Colonic mucosa (tissue), 4 donors: ENCODE data around the gene USP7. TPM values are rescaled to one million over a fixed set of nuclear protein-coding genes. Genes with fewer than 3 reads are reported as not detected.

Experiments used
- DNase-seq: peaks from one replicate; pipeline ENCODE4 v3.0.0-alpha.2; 2020
- H3K27ac ChIP-seq: fragments of 200-600 bp; one replicate; pipeline ENCODE4 v1.8.0; 2021
- H3K27me3 ChIP-seq: fragments of 200-600 bp; one replicate; pipeline ENCODE4 v1.8.0; 2021
- H3K36me3 ChIP-seq: fragments of 200-600 bp; one replicate; pipeline ENCODE4 v1.8.0; 2021
- H3K4me1 ChIP-seq: fragments of 200-600 bp; one replicate; pipeline ENCODE4 v1.8.0; 2021; ENCODE audit warnings: mild to moderate bottlenecking
- H3K4me3 ChIP-seq: fragments of 200-600 bp; one replicate; pipeline ENCODE4 v1.8.0; 2021
- H3K9ac ChIP-seq, 2 donors: one replicate each; pipeline ENCODE4 v1.7.0; 2013; ENCODE audit warnings: control low read depth in 2 of 2, low read depth in 2 of 2, low read length in 2 of 2
- H3K9me3 ChIP-seq: fragments of 200-600 bp; one replicate; pipeline ENCODE4 v1.8.0; 2021
- CTCF ChIP-seq: fragments of 200-600 bp; IDR thresholded peaks from one replicate; pipeline ENCODE4 v1.8.0; 2022; ENCODE audit warnings: antibody characterized with exemption, mild to moderate bottlenecking
- intact Hi-C: fragments of 100-400 bp; cut with DNase I; formaldehyde crosslinking; loops from one replicate; pipeline ENCODE4 v1.14.1; 2022
- total RNA-seq, 2 donors: library from RNA; stranded (reverse); fragmentation: NEBNext Ultra II Directional in 1 of 2; extraction: Animal tissue kit (Norgen Biotek cat#: 25700) in 1 of 2; gene quantifications; one replicate each; pipeline ENCODE4 v1.2.1, GENCODE V29; 2021
- donor health status: healthy.
- donor health status: DM: no; HTN: no; CAD: no.
- donor health status: DM: no; HTN: no; CAD: no.

The USP7 gene
- total RNA-seq, 2 donors from 2014 or later = 147 to 176 TPM

- H3K4me3 ChIP-seq = no peak overlapping the region
- intact Hi-C loops = no loop called here
- H3K9ac ChIP-seq = no peak overlapping the region
- H3K9me3 ChIP-seq = no peaks in the 10 kb centered on the region
- H3K27ac ChIP-seq = no peak overlapping the region
- TF ChIP-seq CTCF = no peak
- DNase-seq = no peak
- H3K4me1 ChIP-seq = peaks cover 7% of the 10 kb centered on the region
- H3K27me3 ChIP-seq = no peaks in the 10 kb centered on the region
- peaks cover 23% of the 10 kb centered on the region for H3K36me3 ChIP-seq
Observed at GRCh38 chr16:8908810-8909468, 54.8 kb downstream of the USP7 start.

DNA sequence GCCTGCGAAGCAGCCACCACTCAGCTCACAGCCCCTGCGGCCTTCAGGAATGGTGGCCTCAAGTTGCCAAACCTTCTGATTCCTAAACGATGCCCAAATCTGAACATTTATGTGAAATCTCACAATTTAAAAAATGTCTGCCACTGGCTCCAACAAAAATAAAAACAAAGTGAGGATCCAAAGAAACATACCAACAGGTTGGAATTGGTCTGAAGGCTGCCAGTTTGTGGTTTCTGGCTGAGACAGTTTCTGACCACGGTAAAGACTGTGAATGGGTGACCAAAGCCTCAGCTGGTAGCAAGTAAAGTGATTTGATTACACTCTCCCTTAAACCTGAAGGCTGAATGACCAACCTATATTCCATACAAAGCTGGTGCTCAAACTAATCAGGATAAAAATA is 56.6 kb downstream of the USP7 start:
- no peak for TF ChIP-seq CTCF
- DNase-seq = no peak
- intact Hi-C loops = no loop called here
- Histone ChIP-seq H3K9ac (no peak overlapping the region), H3K9me3 (no peaks in the 10 kb centered on the region), H3K36me3 (peaks cover 35% of the 10 kb centered on the region), H3K4me1 (peaks cover 7% of the 10 kb centered on the region), H3K27ac (no peak overlapping the region), H3K4me3 (no peak overlapping the region), H3K27me3 (no peaks in the 10 kb centered on the region)

DNA sequence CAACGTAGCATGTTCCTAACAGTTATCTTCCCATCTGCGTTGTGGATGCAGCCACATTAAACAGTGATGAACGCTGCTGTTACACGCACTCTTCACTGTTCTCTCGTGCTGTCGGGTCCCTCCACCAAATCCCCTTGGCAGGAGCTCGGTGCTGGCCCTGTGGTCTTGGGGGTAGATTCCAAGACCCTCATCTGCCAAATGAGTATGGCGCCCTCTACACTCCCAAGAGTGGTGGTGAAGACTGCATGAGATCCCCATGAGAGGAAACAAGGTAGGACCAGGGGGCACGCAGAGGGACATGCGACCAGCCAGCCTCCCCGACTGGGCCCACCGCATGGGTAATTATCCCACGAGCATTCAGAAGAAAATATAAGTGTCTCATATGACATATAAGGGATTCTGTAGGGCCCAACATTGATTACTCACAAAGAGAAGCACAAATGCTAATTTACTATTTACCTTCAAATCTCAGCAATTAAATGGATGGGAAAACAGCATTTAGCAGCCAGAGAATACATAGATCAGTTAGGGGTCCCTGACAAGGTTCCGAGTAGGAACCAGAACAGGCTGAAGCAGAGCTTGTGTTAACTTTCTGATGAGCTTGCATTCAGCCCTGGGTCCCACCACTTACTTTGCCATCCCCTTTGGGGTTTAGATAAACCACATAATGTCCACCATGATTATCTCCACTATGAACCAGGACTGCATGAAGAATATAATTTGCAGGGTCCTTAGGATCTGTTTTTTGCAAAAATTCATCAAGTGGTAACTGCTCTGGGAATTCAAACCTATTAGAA is 57.7 kb downstream of the USP7 start:
- no peak overlapping the region for H3K27ac ChIP-seq
- peaks cover 46% of the 10 kb centered on the region for H3K36me3 ChIP-seq
- H3K27me3 ChIP-seq = no peaks in the 10 kb centered on the region
- H3K4me1 ChIP-seq = no peaks in the 10 kb centered on the region
- no peak for TF ChIP-seq CTCF
- no peak overlapping the region for H3K4me3 ChIP-seq
- DNase-seq = no peak
- H3K9ac ChIP-seq = no peak overlapping the region
- intact Hi-C loops = no loop called here
- no peaks in the 10 kb centered on the region for H3K9me3 ChIP-seq

- intact Hi-C loops = no loop called here
- no peak for DNase-seq
- no peak for TF ChIP-seq CTCF
Observed at GRCh38 chr16:8905168-8905762, 58.4 kb downstream of the USP7 start.

DNA sequence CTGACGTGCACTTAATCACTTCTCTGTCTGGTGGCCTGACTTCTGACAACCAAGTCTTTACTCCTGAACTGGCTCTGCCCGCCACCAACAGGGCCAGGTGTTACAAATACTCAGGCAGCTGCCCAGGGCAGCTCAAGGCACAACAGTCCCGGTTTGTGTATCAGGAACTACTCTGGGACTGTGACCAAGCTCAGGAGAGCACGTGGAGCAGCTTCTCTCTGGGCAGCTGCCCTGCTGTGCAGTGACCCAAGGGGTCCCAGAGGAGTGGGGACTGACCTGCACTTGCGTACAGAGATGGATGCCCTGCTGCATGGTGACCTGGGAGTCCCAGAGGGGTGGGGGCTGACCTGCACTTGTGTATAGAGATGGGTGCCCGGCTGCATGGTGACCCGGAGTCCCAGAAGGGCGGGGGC is 59.7 kb downstream of the USP7 start:
- Histone ChIP-seq H3K27me3 (no peaks in the 10 kb centered on the region), H3K36me3 (peaks cover 66% of the 10 kb centered on the region), H3K4me3 (no peak overlapping the region), H3K4me1 (no peaks in the 10 kb centered on the region), H3K27ac (no peak overlapping the region), H3K9me3 (no peaks in the 10 kb centered on the region), H3K9ac (no peak overlapping the region)
- DNase-seq = no peak
- no peak for TF ChIP-seq CTCF
- intact Hi-C loops = no loop called here

More at GRCh38 chr16:8905168-8905762, 58.4 kb downstream of the USP7 start:
- H3K27me3 ChIP-seq = no peaks in the 10 kb centered on the region
- H3K36me3 ChIP-seq = peaks cover 54% of the 10 kb centered on the region
- H3K9me3 ChIP-seq = no peaks in the 10 kb centered on the region
- H3K4me3 ChIP-seq = no peak overlapping the region
- H3K9ac ChIP-seq = no peak overlapping the region
- no peak overlapping the region for H3K27ac ChIP-seq
- no peaks in the 10 kb centered on the region for H3K4me1 ChIP-seq
